ENCODE results near the gene PTGDR2.

DNA sequence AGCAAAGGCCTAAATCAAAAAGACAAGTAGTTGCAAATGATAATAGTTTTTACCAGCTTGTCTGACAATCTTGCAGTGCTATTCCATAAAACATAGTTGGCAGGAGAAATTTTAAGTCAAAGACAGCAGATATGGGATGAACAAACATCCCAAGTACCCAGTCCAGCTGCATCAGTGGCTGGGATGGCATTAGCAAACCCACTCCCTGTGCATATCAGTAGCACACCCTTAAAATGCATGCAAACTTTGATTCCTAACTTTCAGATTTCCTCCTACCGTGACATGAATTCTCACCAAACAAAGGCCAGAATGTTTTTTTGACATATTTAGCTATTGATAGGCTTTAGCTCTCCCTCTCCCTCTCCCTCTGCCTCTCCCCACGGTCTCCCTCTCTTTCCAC is 41.6 kb downstream of the PTGDR2 start:
- TF ChIP-seq POLR2A (IDR thresholded peaks at IDR 0.05; ENCODE audit: low read length) (no peak), GATA1 (IDR thresholded peaks at IDR 0.05; ENCODE audit: low read depth, low read length) (no peak)
